GM12878 (cell line): Measurements from ENCODE around the gene CCDC8. TPM values are rescaled to one million over a fixed set of nuclear protein-coding genes. Genes with fewer than 3 reads are reported as not detected.

Source experiments
- ATAC-seq: fragments of 200-7000 bp; cut with Tn5 transposase; 3 replicates; pipeline ENCODE4 v1.9.1; 2020; ENCODE audit warnings: mild to moderate bottlenecking, moderate library complexity
- BruUV-seq: library from RNA; stranded (reverse); fragments of 400-500 nt; replicated peaks from 2 replicates; lab custom pipeline; 2021; lab: Mats Ljungman, UMichigan
- CTCF ChIA-PET: fragments of 300-600 bp; sonication (Branson Sonifier 250); formaldehyde crosslinking; extraction: SDS; loops from one replicate; lab custom pipeline; 2021; ENCODE audit warnings: inconsistent platforms; lab: Yijun Ruan, JAX
- POLR2A ChIA-PET: fragments of 350-600 bp; formaldehyde crosslinking; extraction: SDS; loops from one replicate; lab custom pipeline; 2021; ENCODE audit warnings: inconsistent platforms; lab: Charles Lee
- RAD21 ChIA-PET: fragments of 300-600 bp; sonication (Branson Sonifier 250); formaldehyde crosslinking; loops from one replicate; lab custom pipeline; 2023; ENCODE audit warnings: antibody characterized with exemption; ENCODE audit not compliant: unreplicated experiment; lab: Charles Lee
- SMC1A ChIA-PET: fragments of 300-600 bp; sonication (Branson Sonifier 250); formaldehyde crosslinking; loops from one replicate; lab custom pipeline; 2023; ENCODE audit not compliant: unreplicated experiment, uncharacterized antibody; lab: Charles Lee
- DNase-seq: peaks from one replicate; pipeline ENCODE4 v3.0.0-alpha.2; 2011; ENCODE audit warnings: low read depth, low spot score
- FAIRE-seq: peaks from 3 replicates; lab custom pipeline; 2011; peaks lifted over from hg19 to GRCh38; lab: Jason Lieb, UNC
- H2AFZ ChIP-seq: 2 replicates; pipeline ENCODE4 v1.6.0; 2011; ENCODE audit warnings: low read depth, low read length, control low read depth; ENCODE audit not compliant: control insufficient read depth
- H3K27ac ChIP-seq: 2 replicates; pipeline ENCODE4 v1.5.1; 2011; ENCODE audit warnings: control low read depth; ENCODE audit not compliant: control insufficient read depth, insufficient read depth
- H3K27me3 ChIP-seq, 2 experiments: replicated peaks in 1 of 2; 2 replicates each; pipeline versions ENCODE4 v1.6.0 to v1.6.1; 2011; ENCODE audit warnings: low read length in 1 of 2; ENCODE audit not compliant: control insufficient read depth in 2 of 2, insufficient read depth in 2 of 2
- H3K36me3 ChIP-seq, 2 experiments: 2 replicates each; pipeline ENCODE4 v1.5.1; 2011; ENCODE audit warnings: low read length in 1 of 2; ENCODE audit not compliant: control insufficient read depth in 2 of 2, insufficient read depth in 2 of 2
- H3K4me1 ChIP-seq: 2 replicates; pipeline ENCODE4 v1.6.1; 2011; ENCODE audit warnings: mild to moderate bottlenecking, low read length, moderate library complexity, mixed read lengths; ENCODE audit not compliant: control insufficient read depth, insufficient read depth
- H3K4me2 ChIP-seq: 2 replicates; pipeline ENCODE4 v1.6.0; 2011; ENCODE audit warnings: control low read depth; ENCODE audit not compliant: control insufficient read depth, insufficient read depth
- H3K4me3 ChIP-seq: fragments of 200-600 bp; sonication (generic); 2 replicates; pipeline ENCODE4 v1.5.1; 2016
- H3K79me2 ChIP-seq: 2 replicates; pipeline ENCODE4 v1.6.0; 2011; ENCODE audit warnings: low read length; ENCODE audit not compliant: control insufficient read depth, insufficient read depth
- H3K9ac ChIP-seq: 2 replicates; pipeline ENCODE4 v1.8.0; 2011; ENCODE audit warnings: low read length, control low read depth, mixed read lengths; ENCODE audit not compliant: control insufficient read depth, insufficient read depth
- H3K9me3 ChIP-seq: replicated peaks from 3 replicates; pipeline ENCODE4 v1.5.1; 2011; ENCODE audit warnings: mild to moderate bottlenecking, low read length; ENCODE audit not compliant: control insufficient read depth, insufficient read depth
- H4K20me1 ChIP-seq: 2 replicates; pipeline ENCODE4 v1.6.0; 2011; ENCODE audit not compliant: control insufficient read depth, insufficient read depth
- BRCA1 ChIP-seq: IDR thresholded peaks from 2 replicates; pipeline ENCODE4 v1.6.1; 2011; ENCODE audit warnings: low read depth, low read length, improper control_type of control experiment
- MAX ChIP-seq: IDR thresholded peaks from 2 replicates; pipeline ENCODE4 v1.6.1; 2012; ENCODE audit warnings: low read depth, low read length, improper control_type of control experiment
- NKRF ChIP-seq: fragments of 450-650 bp; conservative IDR thresholded peaks from 2 replicates; pipeline ENCODE4 v1.6.1; 2017; ENCODE audit warnings: mild to moderate bottlenecking, moderate library complexity
- NRF1 ChIP-seq: conservative IDR thresholded peaks from 2 replicates; pipeline ENCODE4 v1.6.1; 2011; ENCODE audit warnings: mild to moderate bottlenecking, low read depth, low read length, improper control_type of control experiment
- POU2F2 ChIP-seq: IDR thresholded peaks from 3 replicates; pipeline ENCODE4 v1.6.1; 2011; ENCODE audit warnings: low read depth, mild to moderate bottlenecking, low read length, borderline replicate concordance
- ZNF687 ChIP-seq: fragments of 450-650 bp; IDR thresholded peaks from 2 replicates; pipeline ENCODE4 v1.6.1; 2017; ENCODE audit warnings: mild to moderate bottlenecking, moderate library complexity
- WGBS: methylation state at CpG from one replicate; pipeline ENCODE4 v1.1.6; 2016; ENCODE audit warnings: low lambda C conversion rate; ENCODE audit not compliant: insufficient replicate concordance, insufficient coverage; ENCODE audit errors: missing lambda C conversion rate; 5-methylcytosine and 5-hydroxymethylcytosine counted together
- in situ Hi-C: fragments of 300-500 bp; cut with MboI; formaldehyde crosslinking; loops from 9 replicates; pipeline ENCODE4 v1.14.3; 2018; ENCODE audit warnings: mixed read lengths
- intact Hi-C: fragments of 100-400 bp; cut with micrococcal nuclease; formaldehyde crosslinking; loops from one replicate; pipeline ENCODE4 v1.14.2; 2022; ENCODE audit not compliant: unreplicated experiment
- polyA plus RNA-seq, 11 experiments: library from polyadenylated mRNA; depleted of rRNA in 4 of 11; unstranded in 6 of 11; stranded (reverse) in 5 of 11; fragments of >200 nt; fragmentation: Nextera tagmentation in 4 of 11; fragmentation: Illumina TruSeq in 1 of 11; extraction: Ambion mirVana in 4 of 11; extraction: Trizol in 1 of 11; gene quantifications; 1 replicate in 1 of 11; 2 replicates in 10 of 11; pipeline versions ENCODE4 v1.2.1 to v1.2.3, GENCODE V29; 2011 to 2016; ENCODE audit warnings: inconsistent platforms in 2 of 11, missing spikeins in 2 of 11, low read depth in 1 of 11
- total RNA-seq, 4 experiments: library from RNA; depleted of rRNA in 3 of 4; stranded (reverse); fragments of >200 nt in 3 of 4; fragmentation: Illumina TruSeq in 1 of 4; extraction: Trizol in 1 of 4; gene quantifications; 2 replicates each; pipeline versions ENCODE4 v1.2.1 to v1.2.3, GENCODE V29; 2013 to 2021

The CCDC8 gene
- total and polyA plus RNA-seq, 10 of the 15 experiments (the other 5 are each of a cell fraction or from before 2014, with no cell fraction given) = under 0.01 to 0.15 (median 0.05) TPM; not detected in 5

- TF ChIP-seq MAX (no peak), NRF1 (no peak)
Measured at GRCh38 chr19:46407856-46408663, 5.3 kb downstream of the CCDC8 start (continued).

GRCh38 chr19:46406976-46407375, 6.4 kb downstream of the CCDC8 start:
- H3K27me3 ChIP-seq = peaks cover 0 to 3% of the 10 kb centered on the region in 2 experiments; a peak in 3 of 4 replicates
- H4K20me1 ChIP-seq = no peaks in the 10 kb centered on the region
- intact Hi-C loops (no loop called here), in situ Hi-C loops (no loop called here)
- no peaks in the 10 kb centered on the region for H3K9me3 ChIP-seq
- CTCF ChIA-PET = no interaction called here
- H3K27ac ChIP-seq = no peak overlapping the region
- no TSS peak for BruUV-seq
- 14% methylated on average over 6 of the region's 6 CpGs for WGBS
- no peaks in the 10 kb centered on the region for H3K79me2 ChIP-seq
- no peak for ATAC-seq
- no peak for DNase-seq
- no peaks in the 10 kb centered on the region for H3K4me1 ChIP-seq
- no peaks in the 10 kb centered on the region for H3K36me3 ChIP-seq
- H3K4me3 ChIP-seq = no peak overlapping the region
- no peak for FAIRE-seq
- TF ChIP-seq NKRF = no peak
- no peak for TF ChIP-seq POU2F2
- no peak for TF ChIP-seq BRCA1
- TF ChIP-seq ZNF687 = no peak
- RAD21 ChIA-PET = no interaction called here
- no peak overlapping the region for H2AFZ ChIP-seq
- no peak overlapping the region for H3K4me2 ChIP-seq
- H3K9ac ChIP-seq = no peak overlapping the region
- POLR2A ChIA-PET = no interaction called here
- SMC1A ChIA-PET = no interaction called here
